Stimulated activated naive CD4-positive, alpha-beta T cell (primary cell): ENCODE results near the gene SARDH.

Source experiments
- DNase-seq, 6 experiments: peaks; one replicate each; lab custom pipeline; 2025; lab: John Stamatoyannopoulos, UW

SARDH gene

DNA sequence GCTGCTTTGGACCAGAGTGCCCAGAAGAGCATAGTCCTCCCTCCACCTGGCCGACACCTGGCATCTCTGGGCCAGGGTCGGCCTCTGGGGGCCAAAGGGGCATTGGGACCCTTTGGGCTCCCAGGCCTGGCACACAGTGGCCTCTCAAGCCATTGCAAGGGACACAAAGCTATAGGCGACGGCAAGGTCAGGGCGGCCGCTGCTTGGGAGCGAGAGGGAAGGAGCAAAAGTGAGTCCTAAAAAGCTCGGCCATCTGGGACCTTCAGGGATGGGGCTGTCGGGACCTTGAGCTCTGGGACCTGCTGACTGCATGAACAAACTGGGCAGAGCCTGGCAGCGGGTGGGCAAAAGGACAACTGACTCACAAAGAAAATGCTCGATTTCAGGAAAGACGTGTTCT, 88.1 kb downstream of the SARDH start:
- no peak for DNase-seq

DNA sequence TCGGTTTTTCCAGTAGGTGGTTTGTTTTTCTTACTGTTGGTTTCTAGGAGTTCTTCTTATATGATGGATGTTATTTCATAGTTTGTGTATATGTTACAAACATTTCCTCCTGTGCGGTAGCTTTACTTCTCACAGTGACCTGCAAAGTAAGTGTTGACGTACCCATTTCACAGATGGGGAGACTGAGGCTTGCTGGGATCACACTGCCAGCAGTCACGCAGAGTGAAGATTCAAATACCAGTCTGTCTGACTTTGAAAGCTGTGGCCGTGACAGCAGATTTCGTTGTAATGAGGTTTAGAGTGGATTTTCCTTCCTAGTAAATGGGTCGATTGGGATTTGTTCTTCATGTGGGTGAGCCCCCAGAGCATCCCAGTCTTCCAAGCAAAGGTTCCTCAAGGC, 89.0 kb downstream of the SARDH start:
- no peak for DNase-seq

DNA sequence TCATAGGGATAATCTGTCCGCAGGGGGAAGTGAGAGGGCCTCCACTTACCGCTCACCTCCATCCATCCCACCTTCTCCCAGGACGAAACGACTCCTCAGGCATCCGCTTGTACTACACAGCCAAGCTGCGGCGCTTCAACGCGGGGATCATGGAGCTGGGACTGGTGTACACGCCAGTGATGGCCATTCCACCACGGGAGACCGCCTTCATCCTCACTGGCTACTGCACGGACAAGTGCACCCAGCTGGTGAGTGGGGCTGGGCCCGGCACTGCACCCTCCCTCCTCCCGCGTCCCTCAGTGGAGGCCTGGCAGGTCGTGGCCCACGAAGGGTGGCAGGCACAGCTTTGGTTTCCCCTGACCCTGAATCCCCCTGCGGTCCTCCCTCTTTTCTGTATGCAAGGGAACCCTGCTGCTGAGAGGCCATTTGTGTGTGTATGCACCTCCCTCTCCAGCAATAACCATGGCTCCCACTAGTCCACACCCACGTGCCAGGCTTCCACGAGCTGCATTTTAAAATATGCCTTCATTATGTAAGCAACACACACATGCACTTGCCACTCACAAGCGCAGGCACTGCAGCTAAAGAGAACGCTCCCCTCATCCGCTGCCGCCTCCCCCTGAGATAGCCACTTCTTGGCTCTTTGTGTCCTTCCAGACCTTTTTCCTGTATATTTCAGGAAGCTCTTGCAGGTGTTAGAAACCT, 90.2 kb downstream of the SARDH start:
- no peak for DNase-seq

DNA sequence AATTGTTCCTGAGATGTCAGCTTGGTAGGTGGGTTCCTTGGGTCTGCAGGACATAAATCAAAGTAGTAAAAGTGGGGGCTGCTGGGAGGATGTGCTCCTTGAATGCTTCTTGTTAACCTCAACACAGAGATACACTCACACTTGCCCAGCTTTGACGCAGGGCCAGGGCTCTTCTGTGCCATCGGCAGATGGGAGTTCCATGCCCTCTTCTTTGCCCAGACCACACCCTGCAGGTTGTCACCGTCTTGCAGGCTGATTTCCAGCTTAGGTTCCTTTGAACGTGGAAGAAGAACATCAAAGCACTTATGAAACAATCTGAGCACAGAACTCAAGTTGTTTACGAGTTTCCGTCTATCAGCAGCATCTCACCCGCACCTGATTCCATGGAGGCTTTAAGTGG, 91.0 kb downstream of the SARDH start:
- DNase-seq = peak in 1 of 6 experiments; percentile 40

DNA sequence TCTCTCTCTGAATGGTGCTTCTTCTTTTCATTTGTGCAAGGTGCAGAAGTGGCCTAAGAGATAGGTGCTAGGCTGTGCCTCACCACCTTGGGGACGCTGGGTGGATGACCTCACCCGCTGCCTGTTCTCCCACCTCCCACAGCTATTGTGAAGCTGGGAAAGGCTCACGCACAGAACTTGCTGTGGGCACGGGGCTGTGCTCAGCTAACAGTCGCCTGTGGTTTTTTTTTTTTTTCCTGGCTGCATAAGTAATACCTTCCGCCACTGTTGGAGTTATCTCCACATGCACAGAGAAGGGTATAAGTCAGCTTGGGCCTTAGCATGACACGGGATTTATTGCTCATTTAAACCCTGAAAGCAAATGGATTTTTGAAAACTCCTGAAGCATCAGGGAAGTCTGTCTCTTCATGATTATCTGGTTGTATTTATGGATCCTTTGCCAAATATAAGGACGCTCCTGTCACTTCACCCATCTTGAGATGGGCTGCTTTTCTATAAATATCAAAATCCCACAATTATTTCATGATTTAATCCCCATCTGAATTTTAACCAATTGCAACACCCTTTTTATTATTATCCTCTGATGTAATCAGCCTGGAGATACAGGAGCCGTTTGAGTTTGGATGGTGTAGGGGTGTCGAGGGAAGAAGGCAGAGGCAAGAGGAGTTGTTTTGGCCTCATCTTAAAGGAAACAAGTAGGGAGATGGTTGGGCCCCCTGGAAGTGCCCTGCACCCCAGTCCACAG, 93.0 kb downstream of the SARDH start:
- no peak for DNase-seq

DNA sequence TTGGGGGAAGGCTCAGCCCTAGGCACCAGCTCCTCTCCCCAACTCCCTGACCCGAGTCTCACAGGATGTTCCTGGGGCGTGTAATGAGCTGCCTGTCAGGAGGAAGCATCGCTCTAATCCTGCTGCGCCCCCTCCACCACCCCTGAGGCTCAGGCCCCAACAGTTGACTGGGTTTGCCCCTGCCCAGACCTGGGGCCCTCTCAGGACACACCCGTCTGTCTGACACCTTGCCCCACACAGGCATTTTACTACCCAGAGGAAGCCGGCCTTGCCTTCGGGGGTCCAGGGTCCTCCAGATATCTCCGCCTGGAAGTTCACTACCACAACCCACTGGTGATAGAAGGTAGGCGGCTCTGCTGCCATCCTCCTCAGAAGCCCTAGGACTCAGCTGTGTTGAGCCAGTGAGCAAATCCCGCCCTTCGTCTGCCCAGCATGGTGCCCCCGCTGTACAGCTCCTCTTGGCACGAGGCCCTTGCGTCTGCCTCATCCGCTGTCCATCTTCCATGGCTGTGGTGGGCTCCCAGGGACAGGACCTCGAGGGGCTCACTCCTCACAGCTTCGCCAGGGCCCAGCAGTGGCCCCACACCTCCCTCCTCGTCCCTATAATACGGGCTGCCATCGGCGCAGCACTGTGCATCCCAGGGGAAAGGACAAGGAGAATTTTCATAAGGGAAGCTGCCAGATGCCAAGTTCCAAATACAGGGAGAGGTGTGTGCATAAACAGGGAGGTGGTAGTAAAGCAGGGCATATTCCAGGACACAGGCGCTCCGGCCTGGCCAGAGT, 94.0 kb downstream of the SARDH start:
- no peak for DNase-seq

DNA sequence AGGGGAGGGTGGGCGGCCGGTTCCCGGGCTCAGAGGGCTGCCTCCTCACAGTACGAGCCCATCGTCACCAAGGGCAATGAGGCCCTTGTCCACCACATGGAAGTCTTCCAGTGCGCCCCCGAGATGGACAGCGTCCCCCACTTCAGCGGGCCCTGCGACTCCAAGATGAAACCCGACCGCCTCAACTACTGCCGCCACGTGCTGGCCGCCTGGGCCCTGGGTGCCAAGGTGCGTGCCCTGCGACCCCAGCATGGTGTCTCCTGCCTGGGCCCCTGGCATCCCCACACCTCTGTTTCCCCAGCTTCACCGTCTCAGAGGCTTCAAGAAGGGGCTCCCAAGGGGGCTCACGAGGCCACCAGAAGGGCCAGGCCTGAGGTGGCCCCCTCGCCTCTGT, 94.8 kb downstream of the SARDH start:
- no peak for DNase-seq

DNA sequence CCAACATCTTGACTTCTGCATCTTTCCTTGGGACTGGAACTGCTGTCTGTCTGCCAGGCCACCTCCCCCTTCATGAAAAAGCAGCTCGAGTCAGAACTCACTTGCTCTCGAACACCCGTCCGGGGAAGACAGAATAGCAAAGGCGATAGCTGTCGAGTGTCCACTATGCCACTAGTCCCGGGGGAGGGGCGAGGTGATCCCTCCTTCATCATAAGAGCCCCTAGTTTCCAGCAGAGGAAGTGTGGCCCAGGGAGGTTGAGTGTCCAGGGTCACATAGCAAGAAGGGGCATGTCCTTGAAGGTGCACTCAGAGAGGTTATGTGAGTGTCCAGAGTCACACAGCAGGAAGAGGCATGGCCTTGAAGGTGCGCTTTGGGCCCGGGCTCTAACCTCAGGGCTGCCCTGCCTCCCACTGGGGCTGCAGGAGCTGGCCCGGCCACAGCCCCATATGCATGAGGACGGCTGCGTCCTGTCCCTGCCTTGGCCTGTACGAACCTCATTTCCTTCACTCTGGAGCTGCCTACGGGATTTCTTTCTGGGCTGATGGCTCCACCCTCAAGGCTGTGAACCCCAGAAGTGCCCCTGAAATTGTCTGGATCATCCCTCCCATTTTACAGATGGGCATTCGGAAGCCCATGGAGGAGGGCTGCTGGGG, 95.3 kb downstream of the SARDH start:
- DNase-seq = no peak

DNA sequence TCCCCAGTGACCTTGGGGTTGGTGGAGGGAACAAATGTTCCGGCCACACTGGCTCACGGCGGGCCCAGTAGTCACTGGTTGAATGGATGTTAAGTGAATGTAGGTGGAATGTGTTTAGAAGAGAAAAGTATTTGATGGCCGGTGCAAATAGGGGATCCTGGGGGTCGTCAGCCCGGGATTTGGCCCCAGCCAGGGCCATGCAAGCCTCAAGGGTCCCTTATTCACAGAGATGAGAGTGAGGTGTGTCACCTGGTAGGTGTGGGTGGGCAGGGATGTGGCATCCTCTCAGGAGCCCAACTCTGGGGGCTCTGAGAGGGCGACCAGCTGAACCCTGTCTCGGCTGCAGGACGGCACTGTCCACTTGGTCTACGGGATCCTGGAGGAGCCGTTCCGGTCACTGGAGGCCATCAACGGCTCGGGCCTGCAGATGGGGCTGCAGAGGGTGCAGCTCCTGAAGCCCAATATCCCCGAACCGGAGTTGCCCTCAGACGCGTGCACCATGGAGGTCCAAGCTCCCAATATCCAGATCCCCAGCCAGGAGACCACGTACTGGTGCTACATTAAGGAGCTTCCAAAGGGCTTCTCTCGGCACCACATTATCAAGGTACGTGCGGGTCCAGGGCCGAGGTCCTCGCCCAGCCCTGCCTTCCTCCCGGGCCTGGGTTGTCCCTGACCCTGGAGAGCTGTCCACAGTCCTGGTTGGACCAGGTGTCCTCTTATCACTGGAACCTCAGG, 96.1 kb downstream of the SARDH start:
- no peak for DNase-seq

DNA sequence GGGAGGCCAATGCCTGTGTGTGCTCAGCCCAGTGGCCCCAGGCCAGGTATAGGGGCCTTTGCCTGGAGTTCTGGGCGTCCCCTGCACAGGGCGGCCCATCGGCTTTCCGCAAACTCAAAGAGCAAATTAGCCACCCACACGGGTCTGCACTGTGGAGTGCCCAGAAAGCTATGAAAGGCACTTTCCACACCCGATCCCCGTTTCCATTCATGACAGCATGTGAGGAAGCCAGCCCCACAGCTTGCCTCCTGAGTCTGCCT, 96.8 kb downstream of the SARDH start:
- no peak for DNase-seq

DNA sequence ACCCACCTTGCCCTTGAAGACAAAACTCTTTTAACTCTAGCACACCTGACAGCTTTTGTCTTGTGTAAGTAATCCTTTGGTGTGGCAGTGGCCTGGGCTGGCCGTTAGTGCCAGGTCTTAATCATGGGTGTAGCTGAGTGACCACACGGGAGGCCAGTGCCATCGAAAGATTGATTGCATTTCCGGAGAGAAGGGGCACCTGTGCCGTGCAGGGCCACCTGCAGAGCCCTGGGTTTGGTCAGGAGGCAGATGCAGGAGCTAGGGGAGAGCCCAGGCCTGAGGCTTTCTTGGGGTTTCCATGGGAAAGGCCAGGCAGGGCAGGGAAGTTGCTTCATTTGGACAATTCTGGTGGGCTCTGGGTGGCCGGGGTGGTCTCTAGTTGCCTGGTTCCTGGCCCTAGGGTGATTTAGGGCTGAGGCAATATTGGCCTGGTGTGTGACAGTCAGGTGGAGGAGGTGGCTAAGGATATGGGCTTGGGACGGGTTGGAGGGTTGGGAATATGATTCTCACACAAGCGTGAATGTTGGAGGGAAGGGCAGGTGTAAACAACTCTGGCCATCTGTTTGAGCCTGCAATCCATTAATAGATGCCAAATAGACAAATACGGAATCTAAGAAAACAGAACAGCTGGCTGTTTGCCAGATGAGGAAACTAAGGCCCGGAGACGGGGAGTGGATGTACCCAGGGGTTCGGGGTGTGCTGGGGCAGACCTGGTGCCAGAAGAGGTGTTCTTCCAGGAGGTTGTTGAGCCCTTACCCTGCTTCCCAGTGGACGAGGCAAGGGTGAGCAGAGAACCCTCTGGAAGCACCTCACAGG, 97.4 kb downstream of the SARDH start:
- no peak for DNase-seq

DNA sequence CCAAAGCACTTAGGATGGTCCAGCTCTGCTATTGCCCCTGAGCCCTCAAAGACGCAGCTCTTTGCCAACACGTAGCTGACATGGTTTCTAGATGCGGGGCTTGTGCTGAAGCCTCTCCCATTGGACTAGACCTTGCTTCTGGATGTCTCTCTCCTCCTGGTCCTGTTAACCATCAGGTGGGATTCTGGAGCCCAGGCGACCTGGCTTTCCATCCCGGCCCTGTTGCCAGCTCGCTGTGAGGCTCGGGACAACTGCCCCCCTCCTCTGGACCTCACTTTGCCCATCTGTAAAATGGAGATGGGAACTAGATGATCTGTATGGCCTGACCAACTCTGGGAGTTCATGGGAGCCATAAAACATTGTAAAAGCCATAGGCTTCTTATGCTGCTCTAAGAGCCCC, 98.0 kb downstream of the SARDH start:
- no peak for DNase-seq

DNA sequence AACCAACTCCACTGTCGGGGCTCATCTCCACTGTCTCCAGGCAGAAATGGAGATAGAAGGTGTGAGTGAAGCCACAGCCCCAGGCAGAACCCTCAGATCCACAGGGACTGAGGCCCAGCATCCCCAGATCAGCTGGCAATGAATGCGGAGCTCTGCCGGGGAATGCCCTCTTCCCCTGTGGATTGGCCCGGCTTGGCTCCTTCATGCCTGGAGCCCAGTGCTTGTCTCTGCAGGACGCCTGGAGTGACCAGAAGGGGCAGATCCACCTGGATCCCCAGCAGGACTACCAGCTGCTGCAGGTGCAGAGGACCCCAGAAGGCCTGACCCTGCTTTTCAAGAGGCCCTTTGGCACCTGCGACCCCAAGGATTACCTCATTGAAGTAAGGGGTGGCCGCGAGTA, 98.5 kb downstream of the SARDH start:
- DNase-seq = no peak

DNA sequence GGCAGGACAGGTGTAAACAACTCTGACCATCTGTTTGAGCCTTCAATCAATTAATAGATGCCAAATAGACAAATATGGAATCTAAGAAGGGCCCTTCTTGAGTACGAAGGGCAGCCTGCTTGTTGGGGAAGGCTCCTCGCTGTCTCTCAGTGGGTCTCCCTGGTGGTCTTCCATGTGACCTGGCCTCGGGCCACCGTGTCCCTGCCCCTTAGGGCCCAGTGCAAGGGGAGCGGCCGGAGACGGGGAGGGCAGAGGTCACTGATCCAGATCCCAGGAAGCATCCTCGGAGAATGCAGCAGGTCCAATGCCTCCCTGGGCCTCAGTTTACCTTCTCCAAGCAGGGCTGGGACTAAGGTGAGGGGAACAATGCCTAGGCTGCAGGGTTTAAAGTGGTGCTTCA, 99.4 kb downstream of the SARDH start:
- no peak for DNase-seq

DNA sequence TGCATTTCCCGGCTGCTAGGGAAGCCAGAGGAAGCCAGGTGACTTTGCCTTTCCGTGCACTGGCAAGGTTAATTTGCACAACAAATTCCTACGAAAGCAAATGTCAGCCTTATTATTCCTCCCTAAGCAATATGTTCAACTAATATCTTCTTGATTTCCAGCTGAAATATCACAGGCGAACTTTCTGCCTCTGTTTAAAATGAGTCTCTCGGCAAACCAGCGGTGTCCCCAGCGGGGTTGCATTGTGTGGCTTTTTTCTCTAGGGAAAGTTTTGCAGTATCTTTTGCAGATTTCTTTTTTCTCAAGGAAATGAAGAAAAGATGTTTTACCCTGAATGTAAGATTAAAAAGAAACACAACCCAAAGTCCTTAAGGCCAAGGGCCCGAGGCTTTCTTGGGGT, 100.1 kb downstream of the SARDH start:
- no peak for DNase-seq

DNA sequence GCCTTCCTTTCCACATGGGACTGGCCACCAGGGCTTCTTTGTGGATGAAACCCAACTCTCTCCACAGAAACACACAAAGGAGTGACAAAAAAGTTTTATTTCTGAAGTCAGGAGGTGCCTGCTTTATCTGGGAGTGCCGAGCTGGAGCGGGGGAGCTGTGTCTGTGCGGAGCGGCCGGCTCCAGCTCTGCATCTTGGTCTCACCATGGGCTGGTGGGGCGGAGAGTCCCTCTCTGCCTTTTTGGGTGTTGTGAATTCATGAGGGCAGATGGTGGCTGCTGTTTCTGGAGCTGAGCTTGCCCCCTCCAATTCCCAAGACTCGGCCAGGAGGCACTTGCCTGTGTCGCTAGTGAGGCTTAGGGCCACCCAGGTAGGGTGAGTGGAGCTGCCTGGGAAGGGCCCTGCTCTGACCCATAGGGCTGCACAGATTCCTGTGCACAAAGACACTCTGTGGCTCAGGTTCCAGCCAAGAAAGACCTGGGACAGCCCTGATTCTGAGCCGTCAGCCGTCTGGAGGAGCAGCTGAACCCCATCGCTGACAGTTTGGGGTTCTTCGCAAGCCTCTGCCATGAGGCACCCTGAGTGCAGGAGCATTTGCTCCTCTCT, 100.6 kb downstream of the SARDH start:
- DNase-seq = no peak

DNA sequence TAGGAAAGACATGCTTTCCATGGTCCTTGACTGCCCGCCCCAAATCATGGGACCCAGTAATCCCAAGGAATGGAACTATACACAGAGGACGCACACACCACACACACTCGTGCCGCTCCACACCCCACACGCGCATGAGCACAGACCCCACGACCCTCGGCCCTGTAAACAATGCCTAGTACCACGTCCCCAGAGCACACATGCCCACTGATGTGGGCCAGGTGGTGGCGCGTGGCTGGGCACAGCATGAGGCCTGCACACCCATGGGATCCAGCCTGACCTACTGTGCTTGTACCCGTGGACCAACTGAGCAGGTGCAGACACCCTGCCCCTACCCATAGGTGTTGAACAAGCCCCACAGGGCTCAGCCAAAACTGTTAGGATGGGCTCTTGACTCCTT, 101.2 kb downstream of the SARDH start:
- DNase-seq = no peak

DNA sequence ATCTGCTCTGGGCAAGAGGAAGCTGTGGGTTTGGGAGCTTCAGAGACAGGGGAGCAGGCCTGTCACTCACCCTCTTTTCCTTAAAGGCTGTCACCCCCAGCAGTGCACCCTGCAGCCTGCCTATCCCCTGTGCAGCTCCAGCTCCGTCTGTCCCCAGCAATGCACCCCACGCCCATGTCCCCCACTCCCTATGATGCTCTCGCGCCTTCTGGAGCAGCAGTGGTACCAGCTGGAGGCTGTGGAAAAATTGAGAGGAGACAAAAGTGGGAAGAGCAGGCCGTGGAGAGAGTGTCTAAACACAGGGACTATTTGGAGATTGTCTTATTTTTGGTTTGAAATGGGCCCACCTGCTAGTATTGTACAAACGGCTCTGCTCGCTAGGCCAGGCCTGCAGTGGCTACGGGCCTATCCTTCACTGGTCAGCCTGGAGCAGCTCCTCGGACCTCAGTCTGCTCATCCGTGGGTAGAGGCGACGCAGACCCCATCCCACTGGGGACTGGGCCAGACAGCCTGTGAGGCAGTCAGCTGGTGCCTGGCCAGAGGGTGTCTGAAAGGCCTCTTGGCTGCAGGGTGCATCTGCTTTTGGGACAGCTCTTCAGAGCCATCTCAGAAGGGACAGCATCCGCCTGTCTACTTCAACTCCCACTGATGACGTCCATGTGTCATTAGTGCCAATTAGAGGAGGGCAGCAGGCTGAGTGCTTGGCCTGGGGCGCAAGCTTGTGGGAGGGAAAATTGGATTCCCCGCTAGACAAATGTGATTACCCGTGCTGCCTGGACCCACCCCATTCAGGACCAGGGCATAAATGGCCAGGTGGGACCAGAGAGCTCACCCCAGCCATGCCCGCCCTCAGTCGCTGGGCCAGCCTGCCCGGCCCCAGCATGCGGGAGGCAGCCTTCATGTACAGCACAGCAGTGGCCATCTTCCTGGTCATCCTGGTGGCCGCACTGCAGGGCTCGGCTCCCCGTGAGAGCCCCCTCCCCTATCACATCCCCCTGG, 102.3 kb downstream of the SARDH start, which contains the start of gene DBH:
Gene DBH, plus strand, starts transcription at position 831 of the 999 bp plus-strand sequence. Its CDS starts 9 bp downstream, at position 840.
- no peak for DNase-seq

DNA sequence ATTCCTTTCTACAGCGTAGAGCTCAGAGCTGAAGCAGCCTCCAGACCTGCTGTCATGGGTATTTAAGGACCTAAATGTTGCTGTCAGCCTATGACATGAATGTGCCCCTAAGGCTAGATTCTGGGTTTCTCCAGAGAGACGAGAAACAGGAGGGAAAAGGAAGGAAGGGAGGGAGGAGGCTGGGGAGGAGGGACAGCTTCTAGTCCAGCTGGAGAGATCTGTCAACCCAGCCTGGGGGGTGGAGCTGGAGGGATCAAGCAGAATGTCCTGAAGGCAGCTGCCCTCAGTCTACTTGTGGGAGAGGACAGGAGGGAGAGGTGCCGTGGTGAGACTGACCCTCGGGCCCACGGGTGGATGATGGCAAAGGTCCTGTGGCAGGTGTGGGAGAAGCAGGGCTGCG, 103.1 kb downstream of the SARDH start:
- DNase-seq = no peak
